HG03045 (cell line): ENCODE measurements around the gene TFPI2.

Experiments
- ATAC-seq: cut with Tn5 transposase; IDR thresholded peaks from one replicate; pipeline ENCODE4 v1.9.1; 2021; ENCODE audit warnings: mild to moderate bottlenecking, moderate library complexity; ENCODE audit not compliant: unreplicated experiment

TFPI2 gene

GRCh38 chr7:93910076-93910994, 19.8 kb upstream of the TFPI2 start:
- ATAC-seq = no peak

- ATAC-seq = no peak
These were observed 15.7 kb upstream of the TFPI2 start, which contains the start of gene GNGT1 for GRCh38 chr7:93906267-93906666. Gene GNGT1, plus strand, starts transcription at chr7:93906567. Its CDS starts 180 bp downstream, at chr7:93906747.

- peak; percentile 59 for ATAC-seq
These were observed 12.3 kb upstream of the TFPI2 start for GRCh38 chr7:93902777-93903423.

GRCh38 chr7:93897680-93898079, 7.1 kb upstream of the TFPI2 start:
- no peak for ATAC-seq

- no peak for ATAC-seq
These were observed 5.5 kb upstream of the TFPI2 start for GRCh38 chr7:93895859-93896600.

- no peak for ATAC-seq
These were observed 4.5 kb upstream of the TFPI2 start for GRCh38 chr7:93894966-93895640.

GRCh38 chr7:93894426-93894825, 3.9 kb upstream of the TFPI2 start:
- ATAC-seq = no peak

GRCh38 chr7:93890041-93890463, 501 bp downstream of the TFPI2 start:
- no peak for ATAC-seq

GRCh38 chr7:93889261-93889660, 1.3 kb downstream of the TFPI2 start:
- no peak for ATAC-seq

GRCh38 chr7:93884541-93884940, 6.0 kb downstream of the TFPI2 start:
- ATAC-seq = no peak

- ATAC-seq = no peak
These were observed 6.6 kb downstream of the TFPI2 start for GRCh38 chr7:93883917-93884345.

- ATAC-seq = no peak
These were observed 7.3 kb downstream of the TFPI2 start for GRCh38 chr7:93883078-93883916.

- no peak for ATAC-seq
These were observed 8.1 kb downstream of the TFPI2 start for GRCh38 chr7:93882468-93882867.

- no peak for ATAC-seq
These were observed 11.2 kb downstream of the TFPI2 start for GRCh38 chr7:93879356-93879755.

- no peak for ATAC-seq
These were observed 12.8 kb downstream of the TFPI2 start for GRCh38 chr7:93877742-93878141.

GRCh38 chr7:93873998-93874574, 16.5 kb downstream of the TFPI2 start:
- no peak for ATAC-seq

GRCh38 chr7:93866886-93867285, 23.7 kb downstream of the TFPI2 start:
- ATAC-seq = no peak

- ATAC-seq = no peak
These were observed 27.9 kb downstream of the TFPI2 start for GRCh38 chr7:93862651-93863050.

- no peak for ATAC-seq
These were observed 29.1 kb downstream of the TFPI2 start for GRCh38 chr7:93861325-93861949.
